ENCODE data around the gene OLFM2. TPM values are rescaled to one million over a fixed set of nuclear protein-coding genes. Genes with fewer than 3 reads are reported as not detected.
A peak's percentile ranks its signal among the peaks of the same experiment; 100 is the strongest.

Gene OLFM2
- total RNA-seq, 1 donor from 2014 or later: 7.3 TPM

DNA sequence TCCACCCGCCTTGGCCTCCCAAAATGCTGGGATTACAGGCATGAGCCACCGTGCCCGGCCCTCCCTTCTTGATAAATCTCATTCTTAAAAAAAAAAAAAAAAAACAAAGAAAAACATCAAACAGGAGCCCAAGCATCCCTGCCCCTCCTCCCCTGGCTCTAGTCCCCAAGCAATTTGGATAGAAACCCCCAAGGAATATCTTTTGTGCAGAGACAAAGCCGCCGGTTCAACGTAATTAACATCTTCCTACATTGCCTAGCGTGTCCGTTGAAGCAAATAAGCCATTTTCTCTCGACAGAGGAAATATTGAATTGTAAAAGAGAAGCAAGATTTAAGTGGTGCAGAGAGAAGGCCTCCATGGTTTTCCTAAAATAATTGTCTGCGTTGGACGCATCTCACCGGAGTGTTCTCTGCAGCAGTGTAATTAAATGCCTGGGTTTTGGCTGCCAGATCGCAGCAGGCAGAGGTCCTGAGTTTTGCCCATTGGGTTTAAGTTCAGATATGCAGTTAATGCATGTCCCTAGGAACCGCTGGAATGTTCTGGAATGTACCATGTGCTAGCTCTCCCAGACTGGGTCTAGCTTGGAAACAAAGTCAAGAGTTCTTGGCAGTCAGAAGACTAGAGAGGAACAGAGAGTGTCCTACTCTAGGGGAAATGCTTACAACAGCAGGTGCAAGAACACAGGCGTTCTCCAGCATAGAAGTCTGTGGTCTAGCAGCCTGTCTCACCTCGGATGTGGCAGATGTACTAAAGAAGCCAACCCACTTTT is 70.4 kb downstream of the OLFM2 start:
- Mint-ChIP-seq H3K27ac (ENCODE audit: unreplicated experiment) (no peak overlapping the region), H3K4me3 (no peak overlapping the region), H3K36me3 (ENCODE audit: low read depth) (no peaks in the 10 kb centered on the region), H3K4me1 (no peaks in the 10 kb centered on the region), H3K27me3 (ENCODE audit: low read depth) (no peaks in the 10 kb centered on the region), H3K9me3 (no peaks in the 10 kb centered on the region)
- TF ChIP-seq, protein P1, sequence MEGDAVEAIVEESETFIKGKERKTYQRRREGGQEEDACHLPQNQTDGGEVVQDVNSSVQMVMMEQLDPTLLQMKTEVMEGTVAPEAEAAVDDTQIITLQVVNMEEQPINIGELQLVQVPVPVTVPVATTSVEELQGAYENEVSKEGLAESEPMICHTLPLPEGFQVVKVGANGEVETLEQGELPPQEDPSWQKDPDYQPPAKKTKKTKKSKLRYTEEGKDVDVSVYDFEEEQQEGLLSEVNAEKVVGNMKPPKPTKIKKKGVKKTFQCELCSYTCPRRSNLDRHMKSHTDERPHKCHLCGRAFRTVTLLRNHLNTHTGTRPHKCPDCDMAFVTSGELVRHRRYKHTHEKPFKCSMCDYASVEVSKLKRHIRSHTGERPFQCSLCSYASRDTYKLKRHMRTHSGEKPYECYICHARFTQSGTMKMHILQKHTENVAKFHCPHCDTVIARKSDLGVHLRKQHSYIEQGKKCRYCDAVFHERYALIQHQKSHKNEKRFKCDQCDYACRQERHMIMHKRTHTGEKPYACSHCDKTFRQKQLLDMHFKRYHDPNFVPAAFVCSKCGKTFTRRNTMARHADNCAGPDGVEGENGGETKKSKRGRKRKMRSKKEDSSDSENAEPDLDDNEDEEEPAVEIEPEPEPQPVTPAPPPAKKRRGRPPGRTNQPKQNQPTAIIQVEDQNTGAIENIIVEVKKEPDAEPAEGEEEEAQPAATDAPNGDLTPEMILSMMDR (conservative IDR thresholded peaks at IDR 0.05): no peak
- no peak for DNase-seq (ENCODE audit: low read depth, low spot score)

DNA sequence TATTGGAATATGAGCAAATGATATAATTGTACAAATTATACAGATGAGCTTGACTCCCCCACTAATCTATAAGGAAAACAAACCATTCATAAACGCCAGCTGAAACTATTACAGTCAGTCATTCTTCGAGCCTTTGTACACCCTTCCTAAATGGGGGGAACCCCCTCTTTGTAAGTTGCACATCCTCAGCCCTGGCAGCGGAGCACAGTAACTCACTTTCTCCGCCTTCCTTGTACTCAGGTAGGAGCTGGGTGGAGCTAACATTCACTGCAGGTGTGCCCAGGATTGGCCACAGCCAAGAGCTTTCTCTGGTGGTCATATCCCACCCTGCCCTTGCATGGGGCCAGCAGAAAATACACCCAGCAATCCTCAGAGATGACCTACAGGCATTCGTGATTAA is 72.6 kb downstream of the OLFM2 start:
- no peak for DNase-seq (ENCODE audit: low read depth, low spot score)
- Mint-ChIP-seq H3K27me3 (ENCODE audit: low read depth) (no peaks in the 10 kb centered on the region), H3K36me3 (ENCODE audit: low read depth) (no peaks in the 10 kb centered on the region), H3K27ac (ENCODE audit: unreplicated experiment) (no peak overlapping the region), H3K9me3 (no peaks in the 10 kb centered on the region), H3K4me3 (no peak overlapping the region), H3K4me1 (no peaks in the 10 kb centered on the region)
- TF ChIP-seq, protein P1 (conservative IDR thresholded peaks at IDR 0.05): no peak

DNA sequence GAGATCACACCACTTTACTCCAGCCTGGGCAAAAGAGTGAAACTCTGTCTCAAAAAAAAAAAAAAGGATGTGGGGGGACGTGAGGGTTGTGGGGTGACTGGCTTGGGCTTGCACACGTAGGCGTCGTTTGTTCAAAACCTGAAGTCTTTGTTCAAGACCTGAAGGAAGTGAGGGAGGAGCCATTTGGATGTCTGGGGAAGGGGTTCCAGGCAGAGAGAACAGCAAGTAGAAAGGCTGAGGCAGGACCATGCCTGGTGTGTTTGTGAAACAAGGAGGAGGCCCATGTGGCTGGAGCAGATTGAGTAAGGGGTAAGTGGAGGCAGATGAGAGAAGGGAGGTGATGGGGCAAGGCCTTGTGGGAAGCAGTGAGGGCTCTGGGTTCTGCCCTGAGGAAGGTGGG is 73.4 kb downstream of the OLFM2 start:
- Mint-ChIP-seq H3K27me3 (ENCODE audit: low read depth) (no peaks in the 10 kb centered on the region), H3K27ac (ENCODE audit: unreplicated experiment) (no peak overlapping the region), H3K9me3 (no peaks in the 10 kb centered on the region), H3K4me1 (no peaks in the 10 kb centered on the region), H3K4me3 (no peak overlapping the region), H3K36me3 (ENCODE audit: low read depth) (peaks cover 3% of the 10 kb centered on the region)
- TF ChIP-seq, protein P1 (conservative IDR thresholded peaks at IDR 0.05): no peak
- no peak for DNase-seq (ENCODE audit: low read depth, low spot score)

DNA sequence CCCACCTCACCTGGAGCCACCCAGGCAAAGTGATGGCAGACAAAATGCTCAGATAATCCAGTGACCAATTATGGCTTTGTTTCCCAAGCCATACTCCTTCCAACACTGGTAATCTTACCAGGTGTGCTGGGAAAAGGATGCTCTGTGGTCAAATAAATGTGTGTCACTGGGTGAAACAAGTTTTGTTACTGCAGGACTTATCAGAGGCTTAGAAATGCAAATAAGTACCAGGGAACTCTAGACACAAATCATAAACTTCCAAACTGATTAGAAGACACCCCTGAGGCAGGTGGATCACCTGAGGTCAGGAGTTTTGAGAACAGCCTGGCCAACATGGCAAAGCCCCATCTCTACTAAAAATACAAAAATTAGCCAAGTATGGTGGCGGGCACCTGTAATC is 74.8 kb downstream of the OLFM2 start:
- Mint-ChIP-seq H3K36me3 (ENCODE audit: low read depth) (peaks cover 12% of the 10 kb centered on the region), H3K27ac (ENCODE audit: unreplicated experiment) (peak overlapping the region; percentile 62), H3K4me1 (no peaks in the 10 kb centered on the region), H3K4me3 (no peak overlapping the region), H3K9me3 (peaks cover 3% of the 10 kb centered on the region), H3K27me3 (ENCODE audit: low read depth) (no peaks in the 10 kb centered on the region)
- TF ChIP-seq, protein P1 (conservative IDR thresholded peaks at IDR 0.05): no peak
- no peak for DNase-seq (ENCODE audit: low read depth, low spot score)

DNA sequence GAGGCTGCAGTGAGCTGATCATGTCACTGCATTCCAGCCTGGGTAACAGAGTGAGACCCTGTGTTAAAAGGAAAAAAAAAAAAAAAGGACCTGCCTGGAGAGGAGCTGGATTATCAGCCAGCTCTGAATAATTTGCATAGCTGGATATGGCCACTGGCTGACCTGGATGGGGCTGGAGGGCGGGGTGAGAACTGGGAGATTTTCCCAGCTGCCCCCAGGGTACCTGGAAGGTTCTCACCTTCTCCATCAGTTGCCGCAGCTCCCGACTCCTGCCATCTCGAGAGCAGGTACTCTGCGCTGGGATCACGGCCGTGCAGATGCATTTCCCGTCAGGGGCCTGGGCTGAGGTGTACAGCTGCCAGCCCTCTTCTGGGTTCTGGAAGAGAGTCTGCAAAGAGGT is 75.9 kb downstream of the OLFM2 start:
- Mint-ChIP-seq H3K4me3 (no peak overlapping the region), H3K36me3 (ENCODE audit: low read depth) (peaks cover 12% of the 10 kb centered on the region), H3K27ac (ENCODE audit: unreplicated experiment) (no peak overlapping the region), H3K27me3 (ENCODE audit: low read depth) (no peaks in the 10 kb centered on the region), H3K4me1 (no peaks in the 10 kb centered on the region), H3K9me3 (peaks cover 3% of the 10 kb centered on the region)
- DNase-seq (ENCODE audit: low read depth, low spot score): no peak
- TF ChIP-seq, protein P1 (conservative IDR thresholded peaks at IDR 0.05): no peak

All from neural crest cell (in vitro differentiated cells).